Loucy (cell line): ENCODE results near the gene ZNF79.

Experiments used
- CTCF ChIP-seq: fragments of 200-600 bp; sonication (generic); conservative IDR thresholded peaks from 2 replicates; pipeline ENCODE4 v1.5.1; 2014; ENCODE audit warnings: mild to moderate bottlenecking, antibody characterized with exemption, low read length
- EZH2phosphoT487 ChIP-seq: fragments of 200-600 bp; IDR thresholded peaks from 2 replicates; pipeline ENCODE4 v1.6.1; 2018; ENCODE audit warnings: antibody characterized with exemption, mild to moderate bottlenecking, moderate library complexity, borderline replicate concordance

- TF ChIP-seq CTCF (no peak), EZH2phosphoT487 (no peak)
These were observed 37.2 kb upstream of the ZNF79 start for GRCh38 chr9:127386981-127387380.
